ENCODE measurements around the gene PLA2G15.

PLA2G15 gene

DNA sequence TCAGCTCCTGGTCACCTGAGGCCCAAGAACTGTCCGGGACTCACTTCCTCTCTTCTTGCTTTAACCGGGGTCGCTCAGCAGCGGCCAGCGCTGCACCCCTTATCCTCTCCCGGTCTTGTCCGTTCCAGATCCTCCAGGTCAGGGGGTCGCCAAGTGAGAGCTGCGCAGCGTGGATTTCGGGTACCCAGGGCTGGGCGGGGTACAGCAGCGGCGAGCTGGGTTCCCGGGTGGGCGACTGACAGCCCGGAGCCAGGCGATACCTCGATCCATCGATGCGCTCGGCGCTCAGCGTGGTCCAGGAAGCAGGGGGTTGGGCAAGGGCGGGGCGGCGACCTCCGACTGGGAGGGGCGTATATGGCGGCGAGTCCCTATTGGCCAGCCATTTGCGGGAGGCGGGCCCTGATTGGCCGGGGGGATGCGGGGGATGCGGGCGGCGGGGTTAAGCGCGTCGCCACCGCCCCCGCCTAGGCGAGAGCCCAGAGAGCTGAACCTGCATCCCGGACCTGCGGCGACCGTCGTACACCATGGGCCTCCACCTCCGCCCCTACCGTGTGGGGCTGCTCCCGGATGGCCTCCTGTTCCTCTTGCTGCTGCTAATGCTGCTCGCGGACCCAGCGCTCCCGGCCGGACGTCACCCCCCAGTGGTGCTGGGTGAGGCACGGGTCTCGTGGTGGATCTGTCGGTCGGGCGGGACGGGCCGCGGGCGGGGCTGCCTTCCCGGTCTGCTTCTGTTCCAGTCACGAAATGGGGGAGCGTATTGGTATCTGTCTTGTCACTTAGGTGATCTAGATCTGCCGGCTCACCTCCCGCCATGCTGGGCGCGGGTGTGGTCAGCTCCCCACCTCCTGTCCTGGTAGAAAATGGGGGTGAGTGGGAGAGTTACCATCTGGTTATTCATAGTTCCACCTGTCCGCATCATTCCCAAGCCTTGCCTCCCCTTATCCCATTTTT is at the start of gene PLA2G15 (continued):
- TF ChIP-seq ZNF488 (tag by site-specific recombination; IDR thresholded peaks at IDR 0.05) = no peak
- no peak for TF ChIP-seq ZNF670 (tag by site-specific recombination; IDR thresholded peaks at IDR 0.05; ENCODE audit: low read depth)
- TF ChIP-seq ZNF146 (tag by site-specific recombination; IDR thresholded peaks at IDR 0.05) = no peak
- TF ChIP-seq YY2 (tag by site-specific recombination; IDR thresholded peaks at IDR 0.05) = no peak
- TF ChIP-seq ZNF302 (tag by site-specific recombination; IDR thresholded peaks at IDR 0.05; ENCODE audit: low read depth) = no peak
- TF ChIP-seq, protein P1, sequence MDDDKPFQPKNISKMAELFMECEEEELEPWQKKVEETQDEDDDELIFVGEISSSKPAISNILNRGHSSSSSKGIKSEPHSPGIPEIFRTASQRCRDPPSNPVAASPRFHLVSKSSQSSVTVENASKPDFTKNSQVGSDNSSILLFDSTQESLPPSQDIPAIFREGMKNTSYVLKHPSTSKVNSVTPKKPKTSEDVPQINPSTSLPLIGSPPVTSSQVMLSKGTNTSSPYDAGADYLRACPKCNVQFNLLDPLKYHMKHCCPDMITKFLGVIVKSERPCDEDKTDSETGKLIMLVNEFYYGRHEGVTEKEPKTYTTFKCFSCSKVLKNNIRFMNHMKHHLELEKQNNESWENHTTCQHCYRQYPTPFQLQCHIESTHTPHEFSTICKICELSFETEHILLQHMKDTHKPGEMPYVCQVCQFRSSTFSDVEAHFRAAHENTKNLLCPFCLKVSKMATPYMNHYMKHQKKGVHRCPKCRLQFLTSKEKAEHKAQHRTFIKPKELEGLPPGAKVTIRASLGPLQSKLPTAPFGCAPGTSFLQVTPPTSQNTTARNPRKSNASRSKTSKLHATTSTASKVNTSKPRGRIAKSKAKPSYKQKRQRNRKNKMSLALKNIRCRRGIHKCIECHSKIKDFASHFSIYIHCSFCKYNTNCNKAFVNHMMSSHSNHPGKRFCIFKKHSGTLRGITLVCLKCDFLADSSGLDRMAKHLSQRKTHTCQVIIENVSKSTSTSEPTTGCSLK (tag by site-specific recombination; IDR thresholded peaks at IDR 0.05) = no peak
- no peak for TF ChIP-seq ZNF175 (tag by site-specific recombination; IDR thresholded peaks at IDR 0.05)
- TF ChIP-seq, protein P2, sequence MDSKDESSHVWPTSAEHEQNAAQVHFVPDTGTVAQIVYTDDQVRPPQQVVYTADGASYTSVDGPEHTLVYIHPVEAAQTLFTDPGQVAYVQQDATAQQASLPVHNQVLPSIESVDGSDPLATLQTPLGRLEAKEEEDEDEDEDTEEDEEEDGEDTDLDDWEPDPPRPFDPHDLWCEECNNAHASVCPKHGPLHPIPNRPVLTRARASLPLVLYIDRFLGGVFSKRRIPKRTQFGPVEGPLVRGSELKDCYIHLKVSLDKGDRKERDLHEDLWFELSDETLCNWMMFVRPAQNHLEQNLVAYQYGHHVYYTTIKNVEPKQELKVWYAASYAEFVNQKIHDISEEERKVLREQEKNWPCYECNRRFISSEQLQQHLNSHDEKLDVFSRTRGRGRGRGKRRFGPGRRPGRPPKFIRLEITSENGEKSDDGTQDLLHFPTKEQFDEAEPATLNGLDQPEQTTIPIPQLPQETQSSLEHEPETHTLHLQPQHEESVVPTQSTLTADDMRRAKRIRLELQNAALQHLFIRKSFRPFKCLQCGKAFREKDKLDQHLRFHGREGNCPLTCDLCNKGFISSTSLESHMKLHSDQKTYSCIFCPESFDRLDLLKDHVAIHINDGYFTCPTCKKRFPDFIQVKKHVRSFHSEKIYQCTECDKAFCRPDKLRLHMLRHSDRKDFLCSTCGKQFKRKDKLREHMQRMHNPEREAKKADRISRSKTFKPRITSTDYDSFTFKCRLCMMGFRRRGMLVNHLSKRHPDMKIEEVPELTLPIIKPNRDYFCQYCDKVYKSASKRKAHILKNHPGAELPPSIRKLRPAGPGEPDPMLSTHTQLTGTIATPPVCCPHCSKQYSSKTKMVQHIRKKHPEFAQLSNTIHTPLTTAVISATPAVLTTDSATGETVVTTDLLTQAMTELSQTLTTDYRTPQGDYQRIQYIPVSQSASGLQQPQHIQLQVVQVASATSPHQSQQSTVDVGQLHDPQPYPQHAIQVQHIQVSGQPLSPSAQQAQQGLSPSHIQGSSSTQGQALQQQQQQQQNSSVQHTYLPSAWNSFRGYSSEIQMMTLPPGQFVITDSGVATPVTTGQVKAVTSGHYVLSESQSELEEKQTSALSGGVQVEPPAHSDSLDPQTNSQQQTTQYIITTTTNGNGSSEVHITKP (tag by site-specific recombination; IDR thresholded peaks at IDR 0.05) = no peak
- peak; percentile 56 for TF ChIP-seq GLIS1 (tag by site-specific recombination; IDR thresholded peaks at IDR 0.05)
- peak; percentile 48; the same call in 1 of the 2 replicates for TF ChIP-seq ZNF324 (tag by site-specific recombination; IDR thresholded peaks at IDR 0.05)
- TF ChIP-seq BCL11B (tag by site-specific recombination; IDR thresholded peaks at IDR 0.05; ENCODE audit: low read depth) = no peak
- peak; percentile 47; the same call in 1 of the 2 replicates for TF ChIP-seq ZNF24 (tag by site-specific recombination; IDR thresholded peaks at IDR 0.05)
- no peak; the same call in 1 of the 2 replicates for TF ChIP-seq ZNF394 (tag by site-specific recombination; IDR thresholded peaks at IDR 0.05; ENCODE audit: borderline replicate concordance)
- peak; percentile 42; the same call in 1 of the 2 replicates for TF ChIP-seq SCRT2 (tag by site-specific recombination; IDR thresholded peaks at IDR 0.05)
- TF ChIP-seq ZNF19 (tag by site-specific recombination; IDR thresholded peaks at IDR 0.05; ENCODE audit: low read depth) = no peak
- TF ChIP-seq ZNF510 (tag by site-specific recombination; IDR thresholded peaks at IDR 0.05; ENCODE audit: insufficient replicate concordance) = no peak
- TF ChIP-seq ZNF707 (tag by site-specific recombination; IDR thresholded peaks at IDR 0.05) = no peak
- peak; percentile 91 for TF ChIP-seq GLIS2 (tag by site-specific recombination; IDR thresholded peaks at IDR 0.05)
- no peak for TF ChIP-seq GLI2 (tag by site-specific recombination; IDR thresholded peaks at IDR 0.05; ENCODE audit: borderline replicate concordance, low read depth)
- TF ChIP-seq ZNF354C (tag by site-specific recombination; IDR thresholded peaks at IDR 0.05; ENCODE audit: borderline replicate concordance, low read depth) = no peak
- no peak for TF ChIP-seq ZNF16 (tag by site-specific recombination; IDR thresholded peaks at IDR 0.05; ENCODE audit: low read depth)
- no peak for TF ChIP-seq ZNF473 (tag by site-specific recombination; IDR thresholded peaks at IDR 0.05)
- TF ChIP-seq ZFP37 (tag by site-specific recombination; IDR thresholded peaks at IDR 0.05) = peak; percentile 38; the same call in 1 of the 2 replicates
- TF ChIP-seq, protein P3, sequence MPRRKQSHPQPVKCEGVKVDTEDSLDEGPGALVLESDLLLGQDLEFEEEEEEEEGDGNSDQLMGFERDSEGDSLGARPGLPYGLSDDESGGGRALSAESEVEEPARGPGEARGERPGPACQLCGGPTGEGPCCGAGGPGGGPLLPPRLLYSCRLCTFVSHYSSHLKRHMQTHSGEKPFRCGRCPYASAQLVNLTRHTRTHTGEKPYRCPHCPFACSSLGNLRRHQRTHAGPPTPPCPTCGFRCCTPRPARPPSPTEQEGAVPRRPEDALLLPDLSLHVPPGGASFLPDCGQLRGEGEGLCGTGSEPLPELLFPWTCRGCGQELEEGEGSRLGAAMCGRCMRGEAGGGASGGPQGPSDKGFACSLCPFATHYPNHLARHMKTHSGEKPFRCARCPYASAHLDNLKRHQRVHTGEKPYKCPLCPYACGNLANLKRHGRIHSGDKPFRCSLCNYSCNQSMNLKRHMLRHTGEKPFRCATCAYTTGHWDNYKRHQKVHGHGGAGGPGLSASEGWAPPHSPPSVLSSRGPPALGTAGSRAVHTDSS (tag by site-specific recombination; IDR thresholded peaks at IDR 0.05) = no peak
- peak; percentile 12; the same call in 1 of the 2 replicates for TF ChIP-seq OSR2 (tag by site-specific recombination; IDR thresholded peaks at IDR 0.05)
- TF ChIP-seq ZNF132 (tag by site-specific recombination; IDR thresholded peaks at IDR 0.05; ENCODE audit: borderline replicate concordance) = no peak
- TF ChIP-seq HIC1 (tag by site-specific recombination; IDR thresholded peaks at IDR 0.05) = no peak
- TF ChIP-seq GFI1B (tag by site-specific recombination; IDR thresholded peaks at IDR 0.05) = no peak
- TF ChIP-seq ZNF2 (tag by site-specific recombination; IDR thresholded peaks at IDR 0.05) = no peak

Data from HEK293 (cell line).